Hematopoietic multipotent progenitor cell treated with erythropoietin and hydrocortisone succinate and interleukin-3 and kit ligand, for 17 days (in vitro differentiated cells): Measurements from ENCODE around the gene SMIM9.

ENCODE experiments used
- DNase-seq: peaks from one replicate; pipeline ENCODE4 v3.0.0-alpha.2; 2015; ENCODE audit warnings: low spot score

The SMIM9 gene

DNA sequence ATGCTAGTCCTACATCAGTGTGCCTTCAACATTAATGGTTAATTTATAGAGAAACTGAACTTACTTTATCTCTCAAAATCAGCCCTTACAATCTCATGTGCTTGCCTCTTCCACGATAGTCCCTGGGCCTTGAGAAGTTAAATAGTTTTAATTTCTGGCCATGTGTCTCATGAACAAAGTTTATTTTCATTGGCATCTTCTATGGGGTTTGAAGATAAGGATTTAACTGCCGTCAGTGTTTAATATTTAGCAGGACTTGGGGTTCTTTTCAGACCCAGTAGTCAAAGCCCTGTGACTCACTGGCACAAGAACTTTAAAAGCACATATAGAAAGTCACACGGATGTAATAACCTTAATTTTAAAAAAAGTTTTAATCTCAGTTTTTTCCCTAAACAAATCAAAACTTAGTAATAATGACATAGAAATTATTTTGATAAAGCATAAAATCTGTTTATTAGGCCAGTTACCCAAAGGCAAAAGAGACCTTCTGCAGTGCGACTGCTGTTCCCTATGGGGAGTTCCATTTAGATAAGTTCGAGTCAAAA lies 19.1 kb downstream of the SMIM9 start:
- DNase-seq, result no peak

- no peak for DNase-seq
Measured at GRCh38 chrX:154813801-154814200, 20.7 kb downstream of the SMIM9 start.

DNA sequence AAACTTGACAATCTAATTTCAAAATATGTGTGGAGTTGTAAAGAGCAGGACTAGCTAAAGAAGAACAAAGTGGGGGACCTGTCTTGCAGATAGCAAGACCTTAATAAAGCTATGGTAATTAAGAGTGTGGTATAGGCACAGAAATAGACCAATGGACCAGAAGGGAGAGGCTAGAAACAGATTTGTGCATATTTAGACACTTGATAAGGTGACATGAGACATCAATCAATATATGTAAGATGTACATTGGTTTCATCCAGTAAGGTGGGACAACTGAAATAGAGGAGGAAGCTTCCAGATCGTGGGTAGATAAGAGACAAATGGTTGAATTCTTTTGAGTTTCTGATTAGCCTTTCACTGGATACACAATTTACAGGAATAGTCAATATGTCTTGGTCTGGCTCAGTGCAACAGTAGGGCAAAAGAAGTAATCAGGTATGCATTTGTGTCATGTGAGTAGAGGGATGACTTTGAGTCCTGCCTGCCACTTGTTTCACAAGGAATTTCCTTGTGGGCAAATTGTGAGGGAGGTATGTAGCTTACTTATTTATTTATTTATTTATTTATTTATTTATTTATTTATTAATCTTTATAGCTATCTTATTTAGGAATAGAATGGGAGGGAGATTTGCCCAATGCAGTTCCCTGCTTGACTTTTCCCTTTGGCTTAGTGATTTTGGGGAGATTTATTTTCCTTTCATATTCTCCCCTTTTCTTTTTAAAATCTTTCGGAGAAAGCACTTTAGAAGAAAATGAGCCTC lies 21.9 kb downstream of the SMIM9 start:
- no peak for DNase-seq

- DNase-seq, result no peak
Measured at GRCh38 chrX:154809939-154810665, 24.4 kb downstream of the SMIM9 start.

DNA sequence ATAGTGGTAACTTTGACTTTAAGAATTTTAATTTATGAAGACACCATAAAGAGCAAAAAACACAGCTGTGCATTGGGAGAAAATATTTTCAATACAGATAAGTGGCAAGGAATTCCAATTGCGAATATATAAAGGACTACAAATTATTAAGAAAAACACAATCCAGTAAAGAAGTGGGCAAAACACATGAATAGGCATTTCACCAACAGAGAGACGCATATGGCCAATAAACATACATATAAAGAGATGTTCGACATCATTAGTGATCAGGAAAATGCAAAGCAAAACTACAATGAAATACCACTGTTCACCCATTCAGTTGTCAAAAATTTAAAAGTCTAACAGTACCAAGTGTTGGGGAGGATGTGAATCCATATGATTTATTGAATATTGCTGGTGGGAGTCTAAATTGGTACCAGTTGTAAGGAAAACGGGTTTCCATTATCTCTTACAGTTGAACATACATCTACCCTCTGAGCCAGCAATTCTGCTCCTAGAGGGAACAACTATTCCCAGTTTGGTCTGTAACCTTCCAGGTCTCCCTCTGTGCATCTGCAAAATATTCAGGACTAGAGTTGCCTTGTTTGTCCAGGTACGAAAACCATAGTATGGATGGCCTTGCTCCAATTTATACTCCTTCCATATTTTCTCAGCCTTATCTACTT lies 27.5 kb downstream of the SMIM9 start:
- no peak for DNase-seq

- no peak for DNase-seq
Measured at GRCh38 chrX:154805696-154806091, 28.8 kb downstream of the SMIM9 start.

- peak; percentile 89 for DNase-seq
Measured at GRCh38 chrX:154804957-154805695, 29.3 kb downstream of the SMIM9 start, which contains the start of gene MPP1. TSS of gene MPP1 (minus strand) at chrX:154805485. CDS start at chrX:154805373, 112 bp downstream.

GRCh38 chrX:154804261-154804956 lies 30.1 kb downstream of the SMIM9 start:
- peak; percentile 57 for DNase-seq

- DNase-seq, result peak; percentile 68
Measured at GRCh38 chrX:154802947-154803346, 31.5 kb downstream of the SMIM9 start.

GRCh38 chrX:154800478-154801210 lies 33.8 kb downstream of the SMIM9 start:
- peak; percentile 52 for DNase-seq

DNA sequence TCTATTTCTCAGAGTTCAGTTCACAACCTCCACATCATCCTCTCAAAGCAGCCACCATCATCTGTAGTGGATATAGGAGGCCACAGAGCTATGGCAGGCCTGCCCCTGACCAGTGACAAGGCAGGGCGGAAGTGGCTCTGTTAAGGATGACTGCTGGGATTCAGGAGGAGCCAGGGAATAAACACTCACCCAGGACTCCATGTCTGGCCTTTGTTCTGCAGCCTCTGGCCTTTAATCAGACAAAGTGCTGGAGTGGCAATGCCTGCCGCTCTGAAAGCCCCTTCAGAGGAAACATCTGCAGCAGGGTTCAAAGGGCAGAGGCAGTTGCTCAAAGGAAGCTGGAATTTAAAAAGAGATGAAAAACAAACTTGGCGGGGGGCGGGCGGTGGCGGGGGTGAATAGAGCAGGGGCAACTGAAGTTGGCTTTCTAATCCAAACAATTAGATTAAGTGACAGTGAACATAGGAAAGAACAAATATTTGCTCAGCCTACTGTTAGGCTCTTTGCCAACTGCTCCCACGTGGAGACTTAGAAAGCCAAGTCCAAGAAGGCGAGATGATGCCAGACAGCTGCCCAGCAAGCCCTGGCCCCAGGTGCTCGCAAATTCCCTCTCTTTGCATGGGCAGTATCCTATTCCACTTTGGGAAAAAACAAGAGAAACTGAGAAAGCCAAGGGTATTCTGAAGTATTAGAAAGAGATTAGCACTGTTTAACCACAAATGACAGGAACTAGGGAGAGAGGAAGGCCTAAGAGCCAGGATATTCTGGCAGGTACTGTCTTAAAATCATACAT lies 34.7 kb downstream of the SMIM9 start:
- peak; percentile 67 for DNase-seq

DNA sequence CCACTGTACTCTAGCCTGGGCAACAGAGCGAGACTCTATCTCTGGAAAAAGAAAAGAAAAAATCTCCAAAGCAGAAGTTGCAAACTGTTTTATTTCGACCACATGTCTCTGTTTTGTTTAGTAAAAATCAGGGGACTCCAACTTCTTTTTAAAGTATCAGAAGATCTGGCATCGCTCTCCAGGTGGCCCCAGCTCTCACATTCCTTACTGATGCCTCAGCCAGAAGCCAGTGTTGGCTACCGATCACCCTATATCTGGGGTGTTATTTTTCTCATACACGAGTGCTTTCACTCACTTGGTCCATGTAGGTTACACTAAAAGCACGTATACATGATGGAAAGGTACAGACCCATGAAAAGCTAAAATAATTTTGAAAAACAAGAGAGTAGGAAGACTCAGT lies 37.5 kb downstream of the SMIM9 start:
- DNase-seq, result peak; percentile 39

DNA sequence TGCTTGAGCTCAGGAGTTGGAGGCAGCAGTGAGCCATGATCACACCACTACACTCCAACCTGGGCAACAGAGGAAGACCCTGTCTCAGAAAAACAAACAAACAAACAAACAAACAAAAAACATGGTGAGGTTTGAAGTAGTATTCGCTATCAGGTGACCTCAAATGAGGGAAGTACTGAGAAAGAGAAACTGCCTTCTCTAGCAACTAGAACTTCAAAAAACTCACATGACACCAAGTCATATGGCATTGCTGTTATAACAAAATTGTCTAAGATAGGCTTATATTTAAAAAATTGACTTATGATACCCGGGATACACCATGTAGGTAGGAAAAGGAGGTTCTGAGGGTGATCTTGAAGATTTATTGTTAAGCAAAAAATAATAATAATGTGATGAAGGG lies 39.4 kb downstream of the SMIM9 start:
- peak; percentile 37 for DNase-seq

DNA sequence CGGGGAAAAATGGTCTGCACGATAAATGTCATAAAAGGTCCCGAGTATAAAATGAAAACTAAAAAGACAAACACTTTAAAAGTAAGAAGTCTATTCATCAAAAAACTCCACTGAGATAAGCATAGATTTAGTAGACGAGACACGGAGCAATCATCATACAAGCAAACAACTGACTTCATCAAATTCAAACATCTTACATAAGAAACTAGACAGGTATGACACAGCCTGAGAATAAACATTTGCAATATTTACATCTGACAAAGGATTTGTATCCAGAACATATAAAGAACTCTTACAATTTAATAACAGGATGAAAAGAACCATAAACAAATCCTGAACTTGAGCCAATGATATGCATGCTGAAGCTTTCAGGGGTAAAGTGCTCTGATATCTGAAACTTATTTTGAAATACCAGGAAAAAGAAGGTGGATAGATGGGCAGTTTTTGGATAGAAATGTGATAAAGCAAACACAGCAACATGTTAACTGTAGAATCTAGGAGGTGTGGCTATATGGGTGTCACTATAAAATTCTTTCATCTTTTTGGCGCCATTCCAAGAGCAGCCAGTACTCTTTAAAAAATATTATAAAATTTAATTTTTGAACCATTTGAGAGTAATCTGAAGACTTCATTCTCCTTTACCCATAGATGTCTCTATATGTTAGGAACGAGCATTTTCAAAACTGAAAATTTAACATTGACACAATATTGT lies 41.2 kb downstream of the SMIM9 start:
- peak; percentile 60 for DNase-seq

- no peak for DNase-seq
Measured at GRCh38 chrX:154791939-154792338, 42.5 kb downstream of the SMIM9 start.

- no peak for DNase-seq
Measured at GRCh38 chrX:154791467-154791866, 43.0 kb downstream of the SMIM9 start.

- no peak for DNase-seq
Measured at GRCh38 chrX:154785716-154786115, 48.7 kb downstream of the SMIM9 start.

- DNase-seq, result peak; percentile 63
Measured at GRCh38 chrX:154784149-154784995, 50.1 kb downstream of the SMIM9 start.
